Left renal cortex interstitium (tissue), 4 donors: ENCODE results near the gene RADX. TPM values are rescaled to one million over a fixed set of nuclear protein-coding genes. Genes with fewer than 3 reads are reported as not detected.

Experiments
- DNase-seq, 4 donors: peaks; one replicate each; pipeline ENCODE4 v3.0.0-alpha.2; 2013; ENCODE audit warnings: low read depth in 4 of 4, low spot score in 2 of 4, missing footprints in 1 of 4
- polyA plus RNA-seq, 4 donors: library from polyadenylated mRNA; unstranded; fragments of 120-200 nt; gene quantifications; one replicate each; pipeline ENCODE4 v1.2.1, GENCODE V29; 2013; ENCODE audit not compliant: insufficient read length in 4 of 4

Gene RADX
- polyA plus RNA-seq, 4 donors: 5.1 to 5.6 (median 5.3) TPM

GRCh38 chrX:106684207-106684606 lies 72.4 kb downstream of the RADX start:
- DNase-seq: no peak

- no peak for DNase-seq
Observed at GRCh38 chrX:106692425-106693065, 80.8 kb downstream of the RADX start.

- DNase-seq: no peak
Observed at GRCh38 chrX:106696502-106696901, 84.7 kb downstream of the RADX start.

- DNase-seq: no peak
Observed at GRCh38 chrX:106698693-106699092, 86.9 kb downstream of the RADX start.

- DNase-seq: no peak
Observed at GRCh38 chrX:106702636-106703035, 90.9 kb downstream of the RADX start.

- no peak for DNase-seq
Observed at GRCh38 chrX:106706466-106706865, 94.7 kb downstream of the RADX start.

- DNase-seq: no peak
Observed at GRCh38 chrX:106707771-106708454, 96.1 kb downstream of the RADX start.

- DNase-seq: no peak
Observed at GRCh38 chrX:106710771-106711170, 99.0 kb downstream of the RADX start.

- DNase-seq: no peak
Observed at GRCh38 chrX:106711375-106711774, 99.6 kb downstream of the RADX start.

- no peak for DNase-seq
Observed at GRCh38 chrX:106716004-106716403, 104.2 kb downstream of the RADX start.

GRCh38 chrX:106716463-106716862 lies 104.7 kb downstream of the RADX start:
- no peak for DNase-seq

GRCh38 chrX:106718709-106719108 lies 106.9 kb downstream of the RADX start:
- no peak for DNase-seq

GRCh38 chrX:106725931-106726330 lies 114.2 kb downstream of the RADX start:
- DNase-seq: no peak

GRCh38 chrX:106726485-106727437 lies 115.0 kb downstream of the RADX start, which contains the start of gene RNF128:
Gene RNF128 (plus strand): TSS chrX:106726701. CDS start chrX:106726914, 213 bp downstream.
- DNase-seq: peak in 1 of 4 donors; percentile 13

- no peak for DNase-seq
Observed at GRCh38 chrX:106728337-106728736, 116.6 kb downstream of the RADX start.

Other genes starting within 250 kb of the RADX start
- gene RNF128, start 114.7 kb downstream of the RADX start, polyA plus RNA-seq: 10 to 100 TPM in 3 of 4 donors, 1 to 10 TPM in 1; 8.4 to 16.8 (median 11.5) TPM
- 1 to 10 TPM; 5.3 to 5.7 (median 5.4) TPM for gene TBC1D8B, start 190.7 kb downstream of the RADX start, polyA plus RNA-seq